Measurements from ENCODE around the gene MAP3K2. TPM values are rescaled to one million over a fixed set of nuclear protein-coding genes. Genes with fewer than 3 reads are reported as not detected.

Gene MAP3K2
- polyA plus RNA-seq, 1 donor, result 28.5 TPM

DNA sequence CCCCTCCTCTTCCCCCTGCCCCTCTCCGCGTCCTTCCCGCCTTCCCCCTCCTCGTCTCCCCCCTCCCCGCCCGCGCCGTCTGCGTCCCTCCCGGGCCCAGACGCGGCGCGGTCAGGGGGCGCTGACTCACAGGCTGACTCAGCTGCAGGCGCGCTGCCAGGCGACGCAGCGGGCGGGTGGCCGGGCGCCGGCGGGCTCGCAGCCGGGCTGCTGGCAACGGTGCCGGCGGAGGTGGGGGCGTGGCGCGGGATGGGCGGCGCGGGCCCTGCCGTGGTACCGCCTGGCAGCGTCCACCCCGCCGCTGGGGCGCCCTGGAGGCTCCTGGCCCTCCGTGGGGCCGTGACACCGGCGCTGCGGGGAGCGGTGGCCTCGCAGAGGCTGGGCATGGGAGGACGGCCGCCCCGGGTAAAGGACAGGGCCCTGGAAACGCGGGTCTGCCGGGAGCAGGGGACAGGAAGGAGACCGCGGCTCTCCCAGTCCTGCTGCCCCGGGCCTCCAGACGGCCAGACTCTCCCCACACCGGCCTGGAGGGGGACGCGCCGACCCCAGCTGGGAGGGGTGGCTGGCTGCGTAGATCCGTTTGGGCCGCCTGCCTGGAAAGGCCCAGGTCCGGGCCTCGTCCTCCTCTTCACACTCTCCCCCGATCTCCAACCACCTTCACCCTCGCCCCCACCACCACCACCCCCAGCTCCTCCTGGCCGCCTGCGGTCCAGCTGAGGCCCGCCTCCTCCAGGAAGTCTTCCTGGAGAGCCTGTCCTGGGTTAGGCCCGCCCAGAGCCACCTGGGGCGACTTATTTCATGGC, 20.4 kb upstream of the MAP3K2 start:
- peak; percentile 86 for DNase-seq

DNA sequence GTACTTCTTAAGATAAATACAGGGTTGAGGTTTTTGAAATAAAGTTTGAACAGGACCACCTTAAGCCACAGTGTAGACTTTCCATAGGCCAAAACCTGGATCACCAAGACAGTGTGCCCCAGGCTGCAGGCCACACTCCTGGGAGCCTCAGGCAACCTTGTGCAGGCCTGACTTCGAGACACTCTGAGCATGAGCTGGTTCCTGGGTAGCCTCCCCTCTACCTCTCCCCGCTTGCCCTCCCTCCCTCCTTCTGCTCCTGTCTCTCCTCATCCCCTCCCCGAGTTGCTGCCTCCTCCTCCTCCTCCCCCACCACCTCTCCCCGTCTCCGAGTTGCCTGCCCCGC, 19.9 kb upstream of the MAP3K2 start:
- no peak for DNase-seq

- DNase-seq, result no peak
Measured at GRCh38 chr2:127407091-127407490, 19.3 kb upstream of the MAP3K2 start.

- DNase-seq, result no peak
Measured at GRCh38 chr2:127406454-127406853, 18.7 kb upstream of the MAP3K2 start.

- no peak for DNase-seq
Measured at GRCh38 chr2:127405255-127405610, 17.5 kb upstream of the MAP3K2 start.

DNA sequence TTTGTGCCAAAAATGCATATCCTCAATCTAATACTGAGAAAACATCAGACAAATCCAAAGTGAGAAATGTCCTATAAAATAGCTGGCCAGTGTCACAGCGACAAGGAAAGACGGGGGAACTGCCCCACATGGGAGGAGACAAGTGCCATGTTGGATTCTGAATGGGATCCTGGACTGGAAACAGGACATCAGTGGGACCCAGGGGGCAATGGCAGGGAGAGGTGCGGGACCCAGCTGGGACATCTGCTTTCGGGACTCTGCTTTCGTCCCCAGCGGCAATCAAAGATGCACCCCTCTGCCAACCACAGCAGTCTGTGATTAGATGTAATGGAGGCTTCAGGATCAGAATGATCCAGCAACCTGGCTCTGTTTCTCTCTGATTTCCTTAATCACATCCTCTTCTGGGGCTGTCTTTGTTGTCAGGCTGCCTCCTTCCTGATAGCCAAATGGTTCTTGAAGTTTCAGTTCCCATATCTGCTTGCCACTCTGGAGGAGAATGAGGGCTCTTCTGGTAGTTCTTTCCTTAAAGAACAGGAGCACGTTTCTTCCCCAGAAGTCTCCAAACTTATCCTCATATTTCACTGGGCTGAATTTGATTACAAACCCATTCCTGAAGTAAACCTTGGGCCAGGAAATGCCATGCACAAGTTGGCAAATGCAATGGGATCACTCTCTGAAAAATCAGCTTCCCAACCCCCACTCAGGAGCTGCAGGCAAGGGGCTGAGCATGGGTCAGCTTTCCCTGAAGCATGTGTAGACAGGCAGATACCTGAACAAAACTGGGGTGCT, 16.9 kb upstream of the MAP3K2 start:
- DNase-seq, result no peak

DNA sequence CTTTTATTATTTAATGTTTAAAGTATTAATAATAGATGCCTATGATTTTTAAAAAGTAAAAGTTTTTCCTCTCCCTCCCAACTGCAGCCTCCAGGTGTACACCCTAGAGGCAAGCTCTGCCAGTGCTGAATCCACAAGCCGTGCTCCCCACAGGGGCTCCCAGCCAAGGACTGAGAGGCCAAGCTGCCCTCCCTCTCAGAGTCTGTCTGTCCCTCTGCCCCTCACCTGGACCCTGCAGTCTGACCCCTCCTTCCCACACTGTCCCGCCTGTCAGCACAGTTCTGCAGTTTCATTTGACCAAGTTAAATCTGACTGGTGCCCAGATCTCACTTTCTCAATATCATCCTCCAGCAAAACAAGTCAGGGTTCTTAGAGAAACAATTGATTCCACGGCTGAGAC, 15.7 kb upstream of the MAP3K2 start:
- DNase-seq, result no peak

- no peak for DNase-seq
Measured at GRCh38 chr2:127401757-127402695, 14.3 kb upstream of the MAP3K2 start.

DNA sequence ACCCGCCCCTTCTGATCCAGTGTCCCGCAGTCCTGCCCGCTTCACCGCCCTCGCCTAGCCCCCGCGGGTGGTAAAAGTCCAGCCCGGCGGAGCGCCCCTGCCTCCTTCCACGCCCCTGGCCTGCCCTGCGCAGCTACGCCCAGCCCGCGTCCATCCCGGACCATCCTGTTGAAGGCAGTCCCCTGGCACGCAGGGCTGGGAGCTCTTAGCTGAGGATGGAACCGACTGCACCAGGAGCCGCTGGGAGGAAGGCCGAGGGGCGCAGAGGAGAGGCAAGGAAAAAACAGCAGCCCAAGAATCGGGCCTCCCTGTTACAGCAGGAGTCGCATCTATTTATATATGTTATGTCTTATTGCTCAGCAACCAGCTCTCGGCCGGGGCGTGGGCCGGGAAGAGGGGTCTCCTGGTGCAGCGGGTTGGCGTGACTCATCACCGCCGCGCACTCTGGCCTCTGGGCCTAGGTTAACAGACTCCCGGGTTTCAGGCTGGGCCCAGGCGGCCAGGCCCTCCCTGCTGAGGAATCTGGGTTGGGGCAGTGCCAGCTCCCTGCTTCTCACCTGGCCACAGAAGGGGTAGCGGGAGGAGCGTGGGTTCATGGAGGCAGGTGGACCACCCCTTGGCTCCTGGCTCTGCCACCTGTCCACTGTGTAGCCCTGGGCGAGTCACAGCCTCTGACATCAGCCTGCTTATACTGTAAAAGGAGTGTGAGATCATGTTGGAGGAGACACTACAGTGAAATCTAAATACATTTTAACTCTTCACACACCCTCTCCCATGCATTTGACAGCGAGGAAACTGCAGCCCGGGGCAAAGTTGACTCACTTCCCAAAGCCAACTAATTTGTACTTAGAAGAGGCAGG, 13.4 kb upstream of the MAP3K2 start:
- no peak for DNase-seq

DNA sequence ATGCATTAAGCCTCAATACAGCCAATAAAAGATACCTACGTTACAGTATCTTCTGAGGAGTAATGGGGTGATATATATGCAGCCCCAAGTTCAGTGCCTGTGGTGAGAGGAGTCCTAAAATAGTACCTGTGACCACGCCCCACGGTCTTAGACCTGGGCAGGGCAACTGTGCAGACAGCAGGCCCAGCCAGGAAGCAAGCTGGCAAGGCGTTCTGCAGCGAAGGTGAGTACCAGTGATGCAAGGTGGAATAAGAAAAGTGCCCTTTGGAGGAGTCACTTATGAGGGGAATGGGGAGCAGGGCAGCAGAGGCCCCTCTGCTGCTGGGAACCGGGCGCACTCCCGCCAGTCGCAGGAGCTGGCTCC, 12.7 kb upstream of the MAP3K2 start:
- DNase-seq, result no peak

GRCh38 chr2:127398239-127398590, 10.4 kb upstream of the MAP3K2 start:
- DNase-seq, result no peak

DNA sequence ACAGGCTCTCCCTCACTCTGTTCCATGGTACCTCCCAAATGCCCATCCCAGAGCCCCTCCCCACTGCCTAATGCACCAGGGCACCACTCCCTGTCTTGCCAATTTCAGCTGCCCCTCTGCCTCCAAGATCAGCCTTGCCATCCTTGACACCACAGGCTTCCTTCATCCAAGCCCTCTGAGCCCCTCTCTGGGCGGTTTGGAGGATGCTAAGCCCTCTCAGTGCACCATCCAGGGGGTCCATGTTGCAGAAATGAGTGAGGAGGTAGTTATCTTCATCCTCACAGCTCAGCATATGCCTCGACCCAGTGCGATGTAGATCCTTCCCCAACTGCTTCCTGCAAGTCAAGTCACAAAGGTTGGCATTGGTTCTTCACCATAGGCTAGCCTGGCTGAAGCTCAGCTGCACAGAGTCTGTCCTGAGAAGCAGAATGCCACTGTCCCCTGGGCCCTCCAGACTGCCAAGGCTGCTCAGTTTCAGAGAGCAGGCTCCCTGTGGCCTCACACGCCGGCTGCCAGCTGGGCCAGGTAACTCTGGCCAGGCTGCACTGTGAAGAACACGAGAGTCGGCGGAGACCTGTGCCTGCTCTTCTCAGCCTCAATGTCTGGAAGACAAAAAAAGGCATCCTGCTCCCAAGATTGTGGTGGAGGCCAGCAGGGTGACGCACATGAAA, 9.9 kb upstream of the MAP3K2 start:
- no peak for DNase-seq

DNA sequence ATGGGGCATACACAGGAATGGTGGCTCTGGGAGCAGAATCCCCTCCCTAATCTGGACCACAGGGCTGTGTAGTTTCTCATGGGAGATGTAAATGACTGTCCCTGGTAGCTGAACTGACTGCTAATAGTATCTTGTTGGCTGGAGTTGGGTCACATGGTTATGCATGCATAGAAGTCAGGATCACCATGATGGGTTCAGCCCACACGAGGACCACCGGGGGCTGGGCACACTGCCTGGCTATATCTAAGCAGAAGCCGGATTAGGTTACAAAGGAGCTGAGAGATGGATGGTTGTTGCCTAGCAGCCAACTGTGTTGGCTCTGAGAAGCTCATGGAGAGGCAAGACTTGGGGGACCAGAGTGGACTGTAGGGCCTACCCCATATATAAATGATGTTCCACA, 6.7 kb upstream of the MAP3K2 start:
- no peak for DNase-seq

GRCh38 chr2:127392828-127393578, 5.2 kb upstream of the MAP3K2 start:
- DNase-seq, result no peak

- DNase-seq, result no peak
Measured at GRCh38 chr2:127392133-127392827, 4.5 kb upstream of the MAP3K2 start.

- no peak for DNase-seq
Measured at GRCh38 chr2:127389778-127390435, 2.1 kb upstream of the MAP3K2 start.

- no peak for DNase-seq
Measured at GRCh38 chr2:127388423-127389164, 819 bp upstream of the MAP3K2 start.

Measured in left kidney (tissue), 2 donors.